ENCODE results near the gene SFT2D3. TPM values are rescaled to one million over a fixed set of nuclear protein-coding genes. Genes with fewer than 3 reads are reported as not detected.

Gene SFT2D3
- total RNA-seq, 1 donor from 2014 or later = 5.8 TPM

GRCh38 chr2:127664895-127665225 lies 36.4 kb upstream of the SFT2D3 start:
- DNase-seq = no peak

DNA sequence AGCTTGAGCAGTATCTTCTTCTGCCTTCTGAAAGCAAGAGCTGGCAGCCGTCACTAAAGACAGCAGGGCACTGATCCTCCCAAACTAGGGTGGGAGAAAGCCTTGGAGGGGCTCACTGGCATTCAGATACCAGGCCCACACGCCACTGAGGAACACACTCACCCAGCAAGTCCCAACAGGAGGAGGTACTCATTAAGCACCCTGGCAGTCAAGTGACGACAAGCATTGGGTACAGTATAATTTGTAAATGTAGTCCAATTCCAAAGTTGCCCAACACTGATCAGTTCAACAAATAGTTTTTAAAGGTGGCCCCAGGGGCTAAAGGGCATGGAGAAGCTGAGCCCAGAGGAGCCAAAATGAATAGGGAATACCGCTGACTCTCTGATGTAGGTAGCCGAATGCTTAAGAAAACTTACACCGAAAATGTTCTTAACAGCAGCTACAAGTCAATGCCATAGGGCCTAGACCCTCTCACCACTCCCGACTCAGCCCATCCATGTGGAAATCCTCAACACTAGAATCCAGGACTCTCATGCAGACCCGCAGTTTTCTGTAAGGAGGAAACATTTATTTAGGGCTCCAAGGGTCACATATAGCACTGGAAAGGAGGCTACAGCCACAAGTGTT lies 35.9 kb upstream of the SFT2D3 start:
- no peak for DNase-seq

GRCh38 chr2:127669056-127669455 lies 32.2 kb upstream of the SFT2D3 start:
- DNase-seq = no peak

- no peak for DNase-seq
These were observed 31.0 kb upstream of the SFT2D3 start for GRCh38 chr2:127670055-127670956.

DNA sequence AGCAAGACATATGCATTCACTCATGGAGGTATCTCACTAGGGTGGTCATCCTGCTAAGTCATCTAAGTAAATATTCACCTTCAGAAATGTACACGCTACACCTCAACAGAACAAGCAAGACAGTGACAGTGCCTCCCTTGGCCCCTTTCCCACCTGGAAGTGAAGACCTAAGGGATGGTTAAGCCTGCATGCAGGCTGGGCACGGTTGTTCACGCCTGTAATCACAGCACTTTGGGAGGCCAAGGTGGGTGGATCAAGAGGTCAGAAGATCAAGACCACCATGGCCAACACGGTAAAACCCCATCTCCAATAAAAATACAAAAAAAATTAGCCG lies 30.4 kb upstream of the SFT2D3 start:
- no peak for DNase-seq

DNA sequence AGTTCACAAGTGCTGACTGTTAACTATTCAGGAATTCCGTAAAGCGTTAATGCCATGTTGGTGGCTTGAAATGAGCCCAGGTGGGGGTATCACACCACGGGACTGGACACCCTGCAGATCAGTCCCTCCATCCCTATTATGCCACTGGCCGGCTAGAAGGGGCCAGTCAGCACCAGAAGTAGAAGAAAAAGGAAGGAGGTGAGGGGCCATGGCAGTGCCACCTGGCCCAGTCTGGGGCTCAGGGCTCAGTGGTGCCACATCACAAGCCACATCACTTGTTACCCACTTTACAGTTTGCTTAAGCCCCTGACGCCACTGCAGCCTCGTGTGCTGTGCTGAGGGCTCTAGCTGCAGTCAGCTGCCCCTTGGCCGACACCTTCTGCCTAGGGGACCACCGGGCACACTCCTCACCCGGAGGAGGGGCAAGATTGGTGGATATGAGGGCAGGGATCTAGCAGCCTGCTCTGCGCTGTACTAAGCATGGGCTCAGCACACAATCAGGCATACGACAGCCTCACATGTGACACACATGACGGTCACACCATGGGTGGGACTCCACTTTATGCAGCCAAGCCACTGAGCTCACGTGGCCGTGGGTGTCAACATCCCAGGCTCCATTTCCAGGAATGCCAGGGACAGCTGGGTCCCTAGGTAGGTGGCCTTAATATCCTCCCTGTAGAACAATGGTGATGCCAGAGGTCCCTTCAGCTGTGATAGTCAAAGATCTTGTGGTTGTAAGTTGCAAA lies 29.6 kb upstream of the SFT2D3 start:
- DNase-seq = no peak

DNA sequence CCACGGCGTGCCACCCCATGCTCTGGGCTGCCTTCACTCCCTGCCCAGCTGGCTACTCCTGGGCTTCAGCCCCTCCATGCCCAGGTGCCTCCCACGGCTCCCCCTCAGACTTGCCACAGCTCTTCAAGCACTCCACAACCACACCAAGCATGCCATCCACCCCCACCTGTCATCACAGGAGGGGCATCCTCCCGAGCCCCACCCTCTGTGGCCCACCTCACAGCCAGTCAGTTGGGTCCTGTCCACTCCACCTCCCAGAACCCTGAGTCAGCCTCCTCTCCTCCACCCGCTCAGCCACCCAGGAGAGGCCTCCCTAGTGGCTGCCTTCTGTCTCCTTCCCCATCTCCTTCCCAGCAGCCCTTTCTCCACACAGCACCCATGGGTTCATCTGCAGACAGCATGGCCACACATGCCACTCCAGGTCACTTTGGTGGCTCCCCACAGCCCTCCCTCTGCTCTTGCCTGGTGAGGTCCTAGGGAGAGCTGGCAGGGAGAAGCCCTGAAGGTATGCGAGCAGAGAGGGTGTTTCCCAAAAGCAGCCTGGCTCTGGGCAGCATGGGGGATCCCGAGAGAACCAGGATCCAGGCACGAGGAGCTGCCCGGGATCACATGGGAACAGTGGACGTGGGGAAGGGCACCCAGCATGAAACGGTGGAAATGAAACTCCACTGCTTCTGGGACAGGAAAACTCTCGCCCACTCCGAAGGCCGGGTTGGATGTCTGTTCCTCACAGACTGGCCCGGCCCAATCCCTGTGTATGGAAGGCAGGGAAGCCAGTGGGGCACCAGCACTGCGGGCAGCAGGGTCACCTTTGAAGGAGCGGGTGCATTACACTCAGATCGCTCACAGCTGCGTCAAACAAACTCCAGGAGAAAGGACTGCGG lies 28.7 kb upstream of the SFT2D3 start:
- peak; percentile 38 for DNase-seq

- peak; percentile 14 for DNase-seq
These were observed 27.8 kb upstream of the SFT2D3 start for GRCh38 chr2:127673291-127674069.

GRCh38 chr2:127674241-127675209 lies 26.8 kb upstream of the SFT2D3 start:
- DNase-seq = peak; percentile 30

DNA sequence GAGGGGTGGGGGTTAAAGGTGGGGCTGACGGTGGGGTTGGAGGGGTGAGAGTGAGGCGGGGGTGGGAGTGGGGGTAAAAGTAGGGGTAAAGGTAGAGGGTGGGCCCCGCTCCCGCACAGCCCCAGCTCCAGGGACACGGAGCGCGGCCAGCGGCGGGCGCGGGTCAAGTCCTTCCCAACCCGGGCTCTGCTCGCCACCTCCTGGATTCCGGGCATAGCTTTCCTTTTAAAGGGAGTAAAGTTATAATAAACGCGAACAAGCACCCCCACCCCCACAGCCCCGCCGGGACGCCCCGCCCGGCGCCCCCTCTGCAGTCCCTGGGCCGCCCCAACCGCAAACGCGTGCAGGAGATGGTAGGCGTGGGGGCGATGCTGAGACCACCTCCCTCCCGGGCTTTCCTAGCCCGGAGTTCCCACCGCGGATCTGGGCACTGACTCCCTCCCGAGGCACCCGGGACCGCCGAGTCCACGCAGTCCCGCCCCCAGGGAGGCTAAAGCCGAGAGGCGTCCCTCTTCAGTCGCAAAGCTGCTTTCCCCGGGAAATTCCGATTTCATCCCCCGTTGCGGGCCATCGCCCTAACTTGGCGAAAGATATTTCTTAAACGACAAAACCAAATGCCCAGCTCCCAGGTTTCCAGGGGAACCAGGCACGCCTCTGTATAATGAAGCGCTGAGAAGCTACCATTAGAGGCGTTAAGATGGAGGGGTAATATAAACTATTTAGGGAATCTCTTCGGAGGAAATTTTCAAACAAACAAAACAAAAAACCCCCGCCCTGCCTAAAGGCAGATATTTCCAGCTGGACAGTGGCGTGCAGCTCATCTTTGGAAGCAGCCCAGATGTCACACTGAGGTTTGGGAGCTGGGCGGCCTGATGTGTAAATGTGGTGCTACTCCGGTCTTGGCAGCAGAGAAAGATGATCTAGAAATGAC lies 25.7 kb upstream of the SFT2D3 start, which contains the start of gene LIMS2:
Gene LIMS2, minus strand, starts transcription at position 200 of the 931 bp plus-strand sequence. CDS start 506 bp downstream, outside the sequence.
- peak; percentile 76 for DNase-seq

GRCh38 chr2:127676906-127677305 lies 24.4 kb upstream of the SFT2D3 start:
- no peak for DNase-seq

- DNase-seq = no peak
These were observed 22.8 kb upstream of the SFT2D3 start for GRCh38 chr2:127678531-127678930.

DNA sequence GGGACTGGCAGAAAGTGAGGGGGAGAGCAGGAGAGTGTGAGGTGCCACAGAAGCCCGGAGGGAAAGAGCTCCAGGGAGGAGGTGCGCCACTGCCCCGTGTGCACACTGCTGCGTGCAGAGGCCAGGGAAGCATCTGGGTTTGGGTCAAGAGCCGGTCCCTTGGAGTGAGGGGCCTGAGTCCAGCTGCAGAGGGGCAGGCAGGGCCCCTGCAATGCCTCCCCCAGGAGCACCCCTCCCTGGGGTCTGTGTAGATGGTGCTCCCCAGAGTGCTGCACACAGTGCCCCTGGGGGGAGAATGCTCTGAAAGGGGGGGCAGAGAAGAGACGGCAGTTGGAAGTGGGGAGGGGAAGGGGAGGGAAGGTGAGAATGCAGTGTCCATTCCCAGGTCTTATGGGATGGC lies 22.3 kb upstream of the SFT2D3 start:
- DNase-seq = no peak

DNA sequence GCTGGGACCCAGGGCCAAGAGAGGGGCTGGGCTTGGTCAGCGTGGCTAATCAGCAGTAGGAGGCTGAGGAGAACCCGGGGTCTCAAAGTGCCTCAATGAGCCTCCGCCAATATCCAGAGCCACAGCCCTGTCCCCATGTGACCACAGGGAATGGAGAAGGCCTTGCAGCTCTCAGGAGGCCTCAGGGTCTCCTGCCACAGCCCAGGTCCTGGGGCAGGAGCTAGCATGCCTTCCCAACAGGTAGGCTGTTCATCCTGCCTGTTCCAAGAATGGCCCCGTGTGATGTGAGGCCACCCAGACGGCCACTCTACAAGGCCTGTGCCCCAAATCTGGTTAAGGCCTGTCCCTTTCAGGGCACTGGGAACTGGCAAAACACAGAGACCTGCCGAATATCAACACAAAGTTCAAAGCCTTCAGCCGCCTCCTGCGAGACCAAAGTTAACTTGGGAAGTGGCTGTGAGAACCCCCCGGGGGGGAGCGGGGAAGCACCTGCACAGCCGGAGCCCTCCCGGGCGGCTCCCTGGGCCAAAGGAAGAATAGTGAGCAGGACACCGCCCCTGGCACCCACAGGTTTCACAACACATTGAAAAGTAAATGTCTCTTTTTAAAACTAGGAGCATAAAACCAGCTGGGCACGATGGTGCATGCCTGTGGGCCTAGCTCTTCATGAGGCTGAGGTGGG lies 21.5 kb upstream of the SFT2D3 start:
- DNase-seq = no peak

DNA sequence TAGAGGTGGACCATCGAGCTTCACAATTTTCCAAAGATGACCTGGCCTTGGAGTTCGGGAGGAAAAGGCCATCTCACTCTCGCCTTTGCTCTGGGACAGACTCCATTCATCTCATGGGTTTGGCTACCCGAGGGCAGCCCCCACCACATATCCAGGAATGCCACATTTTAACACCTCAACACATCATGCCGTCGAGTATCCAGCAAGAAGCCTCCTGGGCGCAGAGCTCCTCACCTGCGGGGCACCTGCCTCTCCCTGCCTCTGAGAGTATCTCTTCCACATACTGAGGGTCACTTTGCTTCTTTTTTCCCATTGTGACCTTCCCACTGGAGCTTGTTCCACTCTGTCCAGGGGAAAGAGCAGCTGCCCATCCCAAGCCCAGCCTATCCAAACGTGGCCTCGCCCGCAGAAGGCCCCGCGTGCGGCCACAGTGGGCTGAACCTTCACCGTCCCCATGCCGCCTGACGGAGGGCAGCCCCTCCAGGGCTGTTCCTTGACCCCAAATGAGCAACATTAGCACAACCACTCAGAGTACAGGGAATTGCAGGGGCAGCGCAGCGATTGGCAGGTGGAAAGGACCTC lies 20.5 kb upstream of the SFT2D3 start:
- no peak for DNase-seq

- peak; percentile 61 for DNase-seq
These were observed 20.0 kb upstream of the SFT2D3 start for GRCh38 chr2:127681288-127681804.

DNA sequence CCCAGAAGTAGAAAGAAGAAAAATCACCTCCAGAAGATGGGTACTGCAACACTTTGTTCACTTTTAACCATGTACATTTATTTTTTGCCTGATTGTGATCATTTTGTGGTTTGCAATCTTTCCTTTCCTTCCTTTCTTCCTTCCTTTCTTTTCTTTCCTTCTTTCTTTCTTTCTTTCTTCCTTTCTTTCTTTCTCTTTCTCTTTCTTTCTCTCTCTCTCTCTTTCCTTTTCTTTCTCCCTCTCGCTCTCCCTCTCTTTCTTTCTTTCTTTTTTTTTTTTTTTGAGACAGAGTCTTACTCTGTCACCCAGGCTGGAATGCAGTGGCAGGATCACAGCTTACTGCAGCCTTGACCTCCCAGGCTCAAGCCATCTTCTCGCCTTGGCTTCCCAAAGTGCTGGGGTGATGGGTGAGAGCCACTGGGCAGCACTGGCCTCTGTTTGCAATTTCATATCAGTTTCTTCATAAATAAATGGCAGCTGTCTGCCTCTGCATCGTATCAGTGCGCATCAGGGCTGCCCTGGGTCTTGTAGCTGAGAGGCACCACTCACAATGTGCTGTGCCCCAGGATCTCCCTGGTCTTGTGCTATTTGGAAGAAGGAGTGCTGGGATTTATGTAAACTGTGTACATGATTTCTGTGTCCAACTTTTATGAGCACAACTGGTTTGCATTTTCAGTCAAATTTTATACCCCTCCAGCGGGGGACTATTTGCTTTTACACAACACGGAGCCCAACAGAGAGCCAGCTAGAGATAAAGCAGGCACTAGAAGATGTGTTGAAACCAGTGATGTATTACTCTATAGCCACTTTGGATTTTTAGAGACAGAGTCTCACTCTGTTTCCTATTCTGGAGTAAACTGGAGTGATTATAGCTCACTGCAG lies 19.1 kb upstream of the SFT2D3 start:
- no peak for DNase-seq

Data from dermis blood vessel endothelial cell (primary cell).